PFSK-1 (cell line): ENCODE results near the gene CACNG1.

Source experiments
- FOXP2 ChIP-seq: optimal IDR thresholded peaks from 2 replicates; pipeline ENCODE3; 2011; ENCODE audit warnings: borderline replicate concordance, control low read depth, inconsistent platforms; ENCODE audit not compliant: insufficient read depth; ENCODE audit errors: extremely low read length, extremely low read depth
- POLR2AphosphoS5 ChIP-seq: IDR thresholded peaks from 2 replicates; pipeline ENCODE4 v1.6.1; 2012; ENCODE audit warnings: low read depth, mild to moderate bottlenecking, control low read depth, low read length, moderate library complexity
- SIN3A ChIP-seq: IDR thresholded peaks from 2 replicates; pipeline ENCODE4 v1.6.1; 2012; ENCODE audit warnings: mild to moderate bottlenecking, low read length, moderate library complexity, borderline replicate concordance; ENCODE audit not compliant: insufficient read depth
- TAF1 ChIP-seq: IDR thresholded peaks from 2 replicates; pipeline ENCODE4 v1.6.1; 2012; ENCODE audit warnings: low read length, control low read depth, borderline replicate concordance; ENCODE audit not compliant: insufficient read depth
- TF ChIP-seq, protein P1 (sequence below), 2 experiments: IDR thresholded peaks; 2 replicates each; pipeline versions ENCODE4 v1.6.1 to v1.8.0; 2011 to 2012; ENCODE audit warnings: low read depth in 2 of 2, low read length in 2 of 2, control low read depth in 1 of 2, inconsistent platforms in 1 of 2, mild to moderate bottlenecking in 1 of 2, moderate library complexity in 1 of 2; ENCODE audit not compliant: insufficient read depth in 1 of 2

CACNG1 gene

DNA sequence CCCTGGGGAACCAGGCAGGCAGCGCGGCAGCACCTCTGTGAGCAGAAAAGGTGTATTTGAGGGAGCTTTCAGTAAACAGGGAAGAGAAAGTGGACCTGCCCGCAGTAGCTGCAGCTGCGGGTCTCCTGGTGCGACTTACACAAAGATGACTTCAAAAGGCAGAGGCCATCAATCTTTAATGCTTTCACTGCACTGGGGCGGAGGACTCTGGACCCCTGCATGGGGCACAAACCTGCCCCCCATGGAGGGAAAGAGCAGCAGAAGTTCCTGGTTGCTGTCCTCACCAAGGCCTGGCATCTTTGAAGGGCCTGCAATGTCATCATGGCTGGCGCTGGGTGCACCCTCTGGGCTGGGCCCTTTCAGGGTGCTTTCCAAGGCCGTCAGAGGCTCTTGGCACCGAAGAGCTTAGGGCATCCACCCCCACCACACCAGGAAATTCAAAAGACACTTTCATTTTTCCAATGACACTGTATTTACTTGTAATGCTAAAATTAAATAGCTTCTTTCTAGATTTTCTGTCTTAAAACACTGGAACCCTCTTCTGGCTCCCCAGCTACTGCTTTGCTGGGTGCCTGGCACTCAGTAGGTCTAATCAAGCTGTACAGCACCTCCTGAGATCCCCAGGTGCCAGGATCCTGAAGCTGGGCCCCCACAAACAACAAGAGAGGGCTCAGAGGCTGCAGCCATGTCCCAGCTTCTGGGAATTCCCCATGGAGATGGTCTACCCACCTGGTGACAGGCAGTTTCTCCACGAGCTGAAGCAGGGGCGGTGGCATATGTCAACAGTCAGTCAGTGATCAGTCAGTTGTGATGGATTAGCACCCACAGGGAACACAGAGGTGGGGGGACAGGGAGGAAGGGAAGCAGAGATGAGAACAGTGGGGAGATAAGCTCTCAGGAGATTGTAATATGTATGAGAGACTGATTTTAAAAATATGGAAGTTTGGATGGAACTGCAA is 2.1 kb upstream of the CACNG1 start:
- TF ChIP-seq, protein P1, sequence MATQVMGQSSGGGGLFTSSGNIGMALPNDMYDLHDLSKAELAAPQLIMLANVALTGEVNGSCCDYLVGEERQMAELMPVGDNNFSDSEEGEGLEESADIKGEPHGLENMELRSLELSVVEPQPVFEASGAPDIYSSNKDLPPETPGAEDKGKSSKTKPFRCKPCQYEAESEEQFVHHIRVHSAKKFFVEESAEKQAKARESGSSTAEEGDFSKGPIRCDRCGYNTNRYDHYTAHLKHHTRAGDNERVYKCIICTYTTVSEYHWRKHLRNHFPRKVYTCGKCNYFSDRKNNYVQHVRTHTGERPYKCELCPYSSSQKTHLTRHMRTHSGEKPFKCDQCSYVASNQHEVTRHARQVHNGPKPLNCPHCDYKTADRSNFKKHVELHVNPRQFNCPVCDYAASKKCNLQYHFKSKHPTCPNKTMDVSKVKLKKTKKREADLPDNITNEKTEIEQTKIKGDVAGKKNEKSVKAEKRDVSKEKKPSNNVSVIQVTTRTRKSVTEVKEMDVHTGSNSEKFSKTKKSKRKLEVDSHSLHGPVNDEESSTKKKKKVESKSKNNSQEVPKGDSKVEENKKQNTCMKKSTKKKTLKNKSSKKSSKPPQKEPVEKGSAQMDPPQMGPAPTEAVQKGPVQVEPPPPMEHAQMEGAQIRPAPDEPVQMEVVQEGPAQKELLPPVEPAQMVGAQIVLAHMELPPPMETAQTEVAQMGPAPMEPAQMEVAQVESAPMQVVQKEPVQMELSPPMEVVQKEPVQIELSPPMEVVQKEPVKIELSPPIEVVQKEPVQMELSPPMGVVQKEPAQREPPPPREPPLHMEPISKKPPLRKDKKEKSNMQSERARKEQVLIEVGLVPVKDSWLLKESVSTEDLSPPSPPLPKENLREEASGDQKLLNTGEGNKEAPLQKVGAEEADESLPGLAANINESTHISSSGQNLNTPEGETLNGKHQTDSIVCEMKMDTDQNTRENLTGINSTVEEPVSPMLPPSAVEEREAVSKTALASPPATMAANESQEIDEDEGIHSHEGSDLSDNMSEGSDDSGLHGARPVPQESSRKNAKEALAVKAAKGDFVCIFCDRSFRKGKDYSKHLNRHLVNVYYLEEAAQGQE (IDR thresholded peaks at IDR 0.05; ENCODE audit: insufficient read depth in 1 of 2, low read depth in 2 of 2, low read length in 2 of 2) = no peak
- no peak for TF ChIP-seq SIN3A
- no peak for TF ChIP-seq POLR2AphosphoS5
- TF ChIP-seq FOXP2 = no peak
- TF ChIP-seq TAF1 = no peak

DNA sequence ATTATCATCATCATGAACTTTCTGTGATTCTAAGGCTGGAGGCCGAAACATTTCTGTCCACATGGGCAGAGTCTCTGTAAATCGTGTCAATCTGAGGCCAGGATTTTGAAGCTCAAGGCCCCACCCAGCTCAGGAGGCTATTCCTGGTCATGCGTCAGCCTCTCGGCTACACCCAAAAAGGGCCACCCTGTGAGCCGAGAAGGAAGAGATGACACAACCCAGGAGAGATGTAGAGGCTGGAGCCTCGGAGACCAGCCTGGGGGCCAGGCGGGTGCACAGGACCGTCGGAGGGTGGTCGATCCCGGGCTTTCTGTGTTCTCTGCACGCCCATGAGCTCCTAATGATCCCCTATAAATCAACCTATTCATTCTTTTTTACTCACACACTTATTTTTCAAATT is 1.1 kb upstream of the CACNG1 start:
- TF ChIP-seq SIN3A = no peak
- TF ChIP-seq TAF1 = no peak
- no peak for TF ChIP-seq POLR2AphosphoS5
- TF ChIP-seq FOXP2 = no peak

DNA sequence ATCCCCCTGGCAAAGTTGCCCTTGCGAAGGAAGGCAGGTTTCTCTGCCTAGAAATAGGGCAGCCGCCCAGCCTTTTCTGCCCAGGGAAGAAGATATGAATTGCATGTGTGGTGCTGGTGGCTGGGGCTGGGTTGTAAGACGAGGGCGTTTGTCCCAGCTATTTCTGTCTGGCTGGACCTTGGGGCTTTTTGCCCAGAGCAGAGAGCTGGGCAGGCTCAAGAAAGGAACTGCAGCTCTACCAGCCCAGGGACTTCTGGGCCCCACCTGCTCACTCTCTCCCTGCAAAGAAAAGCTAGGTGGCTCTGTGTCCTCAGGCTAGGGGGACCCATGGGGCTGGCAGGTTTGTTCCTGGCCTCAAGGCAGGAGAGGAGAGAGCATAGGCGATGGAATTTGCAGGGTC is 586 bp downstream of the CACNG1 start:
- TF ChIP-seq FOXP2 (no peak), POLR2AphosphoS5 (no peak), TAF1 (no peak), SIN3A (no peak)
- TF ChIP-seq, protein P1 (IDR thresholded peaks at IDR 0.05; ENCODE audit: insufficient read depth in 1 of 2, low read depth in 2 of 2, low read length in 2 of 2) = no peak

DNA sequence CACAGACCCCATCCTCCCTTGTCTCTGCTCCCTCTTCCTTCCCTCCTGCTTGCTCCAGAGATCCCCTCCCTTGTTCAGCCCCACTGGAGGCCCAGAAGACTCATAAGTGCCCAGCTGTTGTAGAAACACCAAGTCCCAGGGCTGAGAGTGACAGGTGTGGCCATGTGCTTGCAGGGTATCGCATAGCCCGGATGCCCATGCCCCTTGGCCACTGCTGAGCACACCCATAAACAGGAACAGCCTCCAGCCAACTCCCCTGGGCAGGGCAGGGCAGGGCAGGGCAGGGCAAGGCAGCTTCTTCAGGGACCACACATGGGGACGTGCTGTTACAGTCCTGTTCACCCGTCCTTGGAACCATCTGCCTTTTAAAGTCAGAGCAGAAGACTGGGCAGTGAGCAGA is 2.0 kb downstream of the CACNG1 start:
- no peak for TF ChIP-seq FOXP2
- TF ChIP-seq POLR2AphosphoS5 = no peak
- no peak for TF ChIP-seq SIN3A
- TF ChIP-seq, protein P1 (IDR thresholded peaks at IDR 0.05; ENCODE audit: insufficient read depth in 1 of 2, low read depth in 2 of 2, low read length in 2 of 2) = no peak
- TF ChIP-seq TAF1 = no peak

DNA sequence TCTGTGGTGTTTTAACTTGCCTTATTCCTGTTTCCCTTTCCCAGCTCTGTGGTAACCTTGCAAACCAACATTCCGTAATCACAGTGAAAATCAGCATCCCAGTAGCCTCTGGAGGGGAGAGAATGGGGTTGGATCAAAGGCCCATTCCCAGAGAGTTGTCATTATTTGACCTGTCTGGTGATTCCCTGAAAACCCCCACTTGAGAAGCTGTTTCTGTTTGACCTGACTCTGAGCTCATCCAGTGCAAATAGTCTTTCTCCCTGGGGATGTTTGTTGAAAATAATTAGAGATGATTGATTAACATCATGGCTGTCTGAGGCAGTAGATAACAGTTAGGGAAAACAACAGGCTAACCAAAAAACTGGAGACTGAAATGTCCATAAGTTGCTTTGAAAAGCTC is 3.0 kb downstream of the CACNG1 start:
- no peak for TF ChIP-seq TAF1
- TF ChIP-seq POLR2AphosphoS5 = no peak
- TF ChIP-seq, protein P1 (IDR thresholded peaks at IDR 0.05; ENCODE audit: insufficient read depth in 1 of 2, low read depth in 2 of 2, low read length in 2 of 2) = no peak
- TF ChIP-seq FOXP2 = no peak
- TF ChIP-seq SIN3A = no peak
